ENCODE measurements around the gene ABCA13. TPM values are rescaled to one million over a fixed set of nuclear protein-coding genes. Genes with fewer than 3 reads are reported as not detected.

Gene ABCA13
- polyA plus RNA-seq, 1 experiment = 0.05 TPM

- Histone ChIP-seq H3K27me3 (ENCODE audit: control insufficient read depth, insufficient read depth, low read length) (no peaks in the 10 kb centered on the region), H3K27ac (ENCODE audit: low read depth, low read length) (no peak overlapping the region), H3K9me3 (ENCODE audit: control insufficient read depth, insufficient read depth, low read length) (no peaks in the 10 kb centered on the region), H3K4me3 (ENCODE audit: low read depth, low read length) (no peak overlapping the region)
- TF ChIP-seq CTCF (IDR thresholded peaks at IDR 0.05; ENCODE audit: low read depth, low read length) = no peak
- CTCF ChIA-PET = no interaction called here
- DNase-seq (ENCODE audit: low read depth, low spot score) = no peak
- POLR2A ChIA-PET = no interaction called here
Observed at GRCh38 chr7:48505466-48505865, 334.2 kb downstream of the ABCA13 start.

GRCh38 chr7:48506569-48506968 is 335.3 kb downstream of the ABCA13 start:
- Histone ChIP-seq H3K27ac (ENCODE audit: low read depth, low read length) (no peak overlapping the region), H3K27me3 (ENCODE audit: control insufficient read depth, insufficient read depth, low read length) (no peaks in the 10 kb centered on the region), H3K4me3 (ENCODE audit: low read depth, low read length) (no peak overlapping the region), H3K9me3 (ENCODE audit: control insufficient read depth, insufficient read depth, low read length) (no peaks in the 10 kb centered on the region)
- no peak for DNase-seq (ENCODE audit: low read depth, low spot score)
- no peak for TF ChIP-seq CTCF (IDR thresholded peaks at IDR 0.05; ENCODE audit: low read depth, low read length)
- ChIA-PET POLR2A (no interaction called here), CTCF (no interaction called here)

GRCh38 chr7:48511080-48511479 is 339.8 kb downstream of the ABCA13 start:
- no peak for TF ChIP-seq CTCF (IDR thresholded peaks at IDR 0.05; ENCODE audit: low read depth, low read length)
- ChIA-PET CTCF (no interaction called here), POLR2A (no interaction called here)
- no peaks in the 10 kb centered on the region for H3K27me3 ChIP-seq (ENCODE audit: control insufficient read depth, insufficient read depth, low read length)
- no peak overlapping the region for H3K27ac ChIP-seq (ENCODE audit: low read depth, low read length)
- no peak for DNase-seq (ENCODE audit: low read depth, low spot score)
- no peak overlapping the region for H3K4me3 ChIP-seq (ENCODE audit: low read depth, low read length)
- no peaks in the 10 kb centered on the region for H3K9me3 ChIP-seq (ENCODE audit: control insufficient read depth, insufficient read depth, low read length)

GRCh38 chr7:48512892-48513291 is 341.6 kb downstream of the ABCA13 start:
- CTCF ChIA-PET = no interaction called here
- no peaks in the 10 kb centered on the region for H3K27me3 ChIP-seq (ENCODE audit: control insufficient read depth, insufficient read depth, low read length)
- TF ChIP-seq CTCF (IDR thresholded peaks at IDR 0.05; ENCODE audit: low read depth, low read length) = no peak

GRCh38 chr7:48515171-48515570 is 343.9 kb downstream of the ABCA13 start:
- Histone ChIP-seq H3K27me3 (ENCODE audit: control insufficient read depth, insufficient read depth, low read length) (no peaks in the 10 kb centered on the region), H3K9me3 (ENCODE audit: control insufficient read depth, insufficient read depth, low read length) (no peaks in the 10 kb centered on the region), H3K4me3 (ENCODE audit: low read depth, low read length) (no peak overlapping the region), H3K27ac (ENCODE audit: low read depth, low read length) (no peak overlapping the region)
- CTCF ChIA-PET = no interaction called here
- POLR2A ChIA-PET = no interaction called here
- no peak for TF ChIP-seq CTCF (IDR thresholded peaks at IDR 0.05; ENCODE audit: low read depth, low read length)
- DNase-seq (ENCODE audit: low read depth, low spot score) = no peak

More at GRCh38 chr7:48512892-48513291, 341.6 kb downstream of the ABCA13 start:
- Histone ChIP-seq H3K4me3 (ENCODE audit: low read depth, low read length) (no peak overlapping the region), H3K27ac (ENCODE audit: low read depth, low read length) (no peak overlapping the region), H3K9me3 (ENCODE audit: control insufficient read depth, insufficient read depth, low read length) (no peaks in the 10 kb centered on the region)
- POLR2A ChIA-PET = no interaction called here
- DNase-seq (ENCODE audit: low read depth, low spot score) = no peak
